GM23248 (cell line): ENCODE results near the gene GAB3. TPM values are rescaled to one million over a fixed set of nuclear protein-coding genes. Genes with fewer than 3 reads are reported as not detected.
A peak's percentile ranks its signal among the peaks of the same experiment; 100 is the strongest.

ENCODE experiments used
- DNase-seq: peaks from one replicate; pipeline ENCODE4 v3.0.0-alpha.2; 2015
- H2AFZ ChIP-seq: fragments of 200-600 bp; sonication (generic); 2 replicates; pipeline ENCODE4 v1.6.1; 2016; ENCODE audit warnings: antibody characterized with exemption
- H3F3A ChIP-seq: fragments of 200-600 bp; sonication (generic); 2 replicates; pipeline ENCODE4 v1.6.1; 2016; ENCODE audit warnings: mild to moderate bottlenecking, antibody characterized with exemption, mixed run types; ENCODE audit not compliant: insufficient read depth
- H3K27ac ChIP-seq: fragments of 200-600 bp; sonication (generic); 2 replicates; pipeline ENCODE4 v1.5.1; 2016; ENCODE audit warnings: mild to moderate bottlenecking
- H3K27me3 ChIP-seq: fragments of 200-600 bp; sonication (generic); replicated peaks from 2 replicates; pipeline ENCODE4 v1.6.1; 2016; ENCODE audit warnings: mild to moderate bottlenecking; ENCODE audit not compliant: insufficient read depth
- H3K36me3 ChIP-seq: fragments of 200-600 bp; sonication (generic); 2 replicates; pipeline ENCODE4 v1.6.1; 2016; ENCODE audit warnings: low read depth, mild to moderate bottlenecking
- H3K4me1 ChIP-seq: fragments of 200-600 bp; sonication (generic); 2 replicates; pipeline ENCODE4 v1.6.1; 2016; ENCODE audit warnings: mild to moderate bottlenecking; ENCODE audit not compliant: insufficient read depth
- H3K4me2 ChIP-seq: fragments of 200-600 bp; sonication (generic); one replicate; pipeline ENCODE4 v1.6.1; 2016; ENCODE audit warnings: mild to moderate bottlenecking; ENCODE audit not compliant: unreplicated experiment
- H3K4me3 ChIP-seq: fragments of 200-600 bp; sonication (generic); 2 replicates; pipeline ENCODE4 v1.5.1; 2016; ENCODE audit warnings: mild to moderate bottlenecking
- H3K79me2 ChIP-seq: fragments of 200-600 bp; sonication (generic); 2 replicates; pipeline ENCODE4 v1.6.1; 2016; ENCODE audit warnings: mild to moderate bottlenecking; ENCODE audit not compliant: insufficient read depth
- H3K9ac ChIP-seq: fragments of 200-600 bp; sonication (generic); 2 replicates; pipeline ENCODE4 v1.6.1; 2016; ENCODE audit warnings: mild to moderate bottlenecking
- H3K9me2 ChIP-seq: fragments of 200-600 bp; sonication (generic); 2 replicates; pipeline ENCODE4 v1.6.1; 2016; ENCODE audit warnings: mixed run types, mild to moderate bottlenecking, moderate library complexity; ENCODE audit not compliant: insufficient read depth
- H3K9me3 ChIP-seq: fragments of 200-600 bp; sonication (generic); one replicate; pipeline ENCODE4 v1.6.1; 2017; ENCODE audit warnings: low read depth
- H4K20me1 ChIP-seq: fragments of 200-600 bp; sonication (generic); 2 replicates; pipeline ENCODE4 v1.6.0; 2016; ENCODE audit not compliant: insufficient read depth
- EZH2 ChIP-seq: fragments of 200-600 bp; sonication (generic); IDR thresholded peaks from 2 replicates; pipeline ENCODE4 v1.6.1; 2018; ENCODE audit warnings: antibody characterized with exemption, mild to moderate bottlenecking; ENCODE audit not compliant: insufficient read depth, poor library complexity, severe bottlenecking
- EZH2phosphoT487 ChIP-seq: fragments of 200-600 bp; sonication (generic); IDR thresholded peaks from 2 replicates; pipeline ENCODE4 v1.6.1; 2018; ENCODE audit warnings: antibody characterized with exemption, moderate library complexity, mild to moderate bottlenecking, low read depth; ENCODE audit not compliant: insufficient read depth
- WGBS, 2 experiments: methylation state at CpG; one replicate each; pipeline ENCODE4 v1.1.6; 2015 to 2017; ENCODE audit warnings: low lambda C conversion rate in 2 of 2, low coverage in 1 of 2; ENCODE audit errors: missing lambda C conversion rate in 2 of 2; 5-methylcytosine and 5-hydroxymethylcytosine counted together
- in situ Hi-C: fragments of 300-500 bp; cut with MboI; formaldehyde crosslinking; loops from 2 replicates; pipeline ENCODE4 v1.15.0; 2020
- polyA plus RNA-seq: library from polyadenylated mRNA; unstranded; fragments of >200 nt; fragmentation: Nextera tagmentation; extraction: Ambion mirVana; gene quantifications from 2 replicates; pipeline ENCODE4 v1.2.1, GENCODE V29; 2016
- total RNA-seq: library from RNA; depleted of rRNA; stranded (reverse); fragments of >200 nt; shearing (Covaris generic); gene quantifications from 2 replicates; pipeline ENCODE4 v1.2.3, GENCODE V29; 2014

The GAB3 gene
- total and polyA plus RNA-seq, 2 experiments from 2014 or later = 0.76 to 1.0 TPM

DNA sequence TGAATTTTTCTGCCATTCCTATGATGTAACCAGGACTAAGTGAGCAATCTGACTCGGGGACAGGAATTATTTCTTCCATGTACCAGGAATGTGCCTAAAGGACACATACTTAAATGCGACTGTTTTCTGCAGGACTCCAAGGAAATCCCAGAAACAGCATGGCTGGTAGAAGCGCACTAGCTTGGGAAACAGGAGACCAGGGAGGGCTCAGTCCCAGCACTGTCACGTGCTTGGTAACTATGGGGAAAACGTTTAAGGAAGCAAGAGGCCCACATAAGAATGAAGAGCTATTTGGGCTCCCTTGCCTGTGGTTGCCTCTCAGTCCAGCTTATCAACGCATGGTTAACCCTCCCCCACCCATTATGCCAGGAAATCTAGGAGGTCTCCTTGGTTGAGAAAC is 34.8 kb upstream of the GAB3 start:
- Histone ChIP-seq H3K4me2 (no peak overlapping the region), H3K9me2 (no peaks in the 10 kb centered on the region), H4K20me1 (no peaks in the 10 kb centered on the region), H3K79me2 (no peaks in the 10 kb centered on the region), H3K9ac (no peak overlapping the region), H3K9me3 (no peaks in the 10 kb centered on the region), H3K27me3 (no peaks in the 10 kb centered on the region), H3F3A (0 out of 2 replicates have a peak, but pooled peaks cover 10% of the 10 kb centered on the region), H3K36me3 (no peaks in the 10 kb centered on the region), H3K4me1 (peaks cover 13% of the 10 kb centered on the region), H3K27ac (no peak overlapping the region), H2AFZ (no peak overlapping the region), H3K4me3 (no peak overlapping the region)
- DNase-seq = no peak
- WGBS, 2 experiments = 82 to 89% methylated on average over 6 of the region's 6 CpGs
- in situ Hi-C loops = no loop called here
- TF ChIP-seq EZH2 (no peak), EZH2phosphoT487 (no peak)

DNA sequence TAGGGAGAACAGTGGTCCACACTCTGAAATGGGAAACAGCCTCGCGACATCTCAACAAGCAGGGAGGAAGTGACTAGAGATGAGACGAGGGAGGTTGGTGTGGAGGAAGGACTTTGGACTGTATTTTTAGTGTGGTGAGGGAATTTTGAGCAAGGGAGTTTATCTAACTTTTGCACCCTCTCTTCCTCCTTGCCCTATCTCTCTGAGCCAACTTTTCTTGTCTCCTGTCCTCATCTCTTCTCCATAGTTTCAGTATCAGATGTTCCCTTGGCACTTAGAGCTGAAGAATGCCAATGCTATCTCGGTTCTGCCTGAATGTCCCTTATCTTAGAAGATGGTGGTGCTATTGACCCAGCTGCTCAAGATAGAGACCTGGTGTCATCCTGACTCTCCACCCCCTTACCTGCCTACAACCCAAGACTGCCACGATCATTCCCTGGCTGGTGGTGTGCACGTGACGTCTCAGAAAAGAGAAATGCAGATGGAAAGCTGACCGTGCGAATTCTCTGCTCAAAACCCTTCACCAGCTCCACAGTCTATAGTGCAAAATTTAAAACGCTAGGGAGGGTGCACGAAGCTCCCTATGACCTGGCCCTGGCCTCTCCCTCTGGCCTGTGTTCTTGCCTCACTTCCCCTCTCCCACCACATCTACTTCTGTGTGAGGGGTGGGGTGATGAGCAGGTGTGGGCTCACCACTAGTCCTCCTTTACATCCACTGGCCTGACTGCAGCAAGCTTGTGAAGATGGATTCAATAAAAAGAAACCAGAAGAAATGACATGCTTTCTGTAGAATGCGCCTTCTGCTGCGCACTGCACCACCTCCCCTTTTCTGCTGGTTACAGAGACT is 33.5 kb upstream of the GAB3 start:
- no peak overlapping the region for H2AFZ ChIP-seq
- H3K9ac ChIP-seq = no peak overlapping the region
- peaks cover 16% of the 10 kb centered on the region for H3F3A ChIP-seq
- H3K27me3 ChIP-seq = no peaks in the 10 kb centered on the region
- no peaks in the 10 kb centered on the region for H3K9me3 ChIP-seq
- H3K9me2 ChIP-seq = no peaks in the 10 kb centered on the region
- H3K4me3 ChIP-seq = no peak overlapping the region
- in situ Hi-C loops = no loop called here
- WGBS, 2 experiments = 93 to 99% methylated on average over 10 to 13 of the region's 13 CpGs
- H3K4me1 ChIP-seq = peaks cover 16% of the 10 kb centered on the region
- H3K4me2 ChIP-seq = no peak overlapping the region
- H4K20me1 ChIP-seq = no peaks in the 10 kb centered on the region
- no peak for DNase-seq
- TF ChIP-seq EZH2phosphoT487 (no peak), EZH2 (no peak)
- H3K79me2 ChIP-seq = no peaks in the 10 kb centered on the region
- no peak overlapping the region for H3K27ac ChIP-seq
- H3K36me3 ChIP-seq = no peaks in the 10 kb centered on the region

DNA sequence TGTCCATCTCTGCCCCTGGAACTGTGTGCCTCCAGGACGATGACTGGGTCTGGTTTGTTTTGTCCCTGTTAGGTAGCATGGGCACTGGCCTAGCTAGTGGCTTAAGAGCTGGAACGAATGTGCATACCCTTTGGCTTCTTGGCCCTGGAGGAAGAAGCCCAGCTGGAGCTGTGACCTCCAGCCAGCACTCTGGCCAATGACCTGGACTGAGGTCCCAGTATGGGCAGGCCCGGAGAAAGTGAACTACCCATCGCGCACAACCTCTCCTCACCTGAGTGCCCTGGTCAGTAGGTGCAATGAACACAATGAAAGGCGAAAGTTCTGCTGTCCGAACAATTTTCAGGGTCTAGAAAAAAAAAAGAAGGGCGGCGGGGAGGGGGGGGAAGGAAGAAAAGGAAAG is 30.1 kb upstream of the GAB3 start:
- Histone ChIP-seq H3K27me3 (no peaks in the 10 kb centered on the region), H3K4me3 (no peak overlapping the region), H2AFZ (no peak overlapping the region), H3K79me2 (no peaks in the 10 kb centered on the region), H3K4me2 (no peak overlapping the region), H3K4me1 (peaks cover 26% of the 10 kb centered on the region), H3F3A (peaks cover 40% of the 10 kb centered on the region), H3K9ac (no peak overlapping the region), H3K36me3 (peaks cover 7% of the 10 kb centered on the region; the same call in 1 of the 2 replicates), H3K9me3 (no peaks in the 10 kb centered on the region), H3K9me2 (no peaks in the 10 kb centered on the region), H3K27ac (no peak overlapping the region), H4K20me1 (no peaks in the 10 kb centered on the region)
- in situ Hi-C loops = no loop called here
- DNase-seq = no peak
- TF ChIP-seq EZH2 = no peak
- TF ChIP-seq EZH2phosphoT487 = no peak
- 95 to 98% methylated on average over 9 of the region's 9 CpGs for WGBS, 2 experiments

DNA sequence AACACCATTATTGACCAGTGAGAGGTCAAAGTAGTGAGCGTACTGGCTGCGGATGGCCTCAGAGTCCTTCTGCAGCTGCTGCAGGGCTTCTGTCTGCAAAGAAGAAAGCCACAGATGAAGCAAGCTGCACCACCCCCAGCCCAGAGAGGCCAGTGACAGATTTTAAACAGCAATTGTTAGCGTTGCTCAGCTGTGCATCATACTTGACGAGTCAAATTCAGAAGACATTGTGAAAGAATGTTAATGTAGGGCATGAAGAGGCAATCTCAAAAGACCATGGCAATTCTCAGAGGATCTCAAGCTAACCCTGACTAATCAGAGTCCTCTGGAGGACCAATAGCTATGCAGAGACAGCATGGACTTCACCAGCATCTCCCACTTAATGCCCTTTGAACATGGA is 28.4 kb upstream of the GAB3 start:
- TF ChIP-seq EZH2phosphoT487 = no peak
- no peak for TF ChIP-seq EZH2
- in situ Hi-C loops = no loop called here
- H3K4me3 ChIP-seq = no peak overlapping the region
- H3K27ac ChIP-seq = peak overlapping the region; percentile 70
- no peak overlapping the region for H3K9ac ChIP-seq
- H3K9me2 ChIP-seq = no peaks in the 10 kb centered on the region
- peaks cover 7% of the 10 kb centered on the region; the same call in 1 of the 2 replicates for H3K36me3 ChIP-seq
- no peaks in the 10 kb centered on the region for H3K9me3 ChIP-seq
- whole genome bisulfite sequencing, 2 experiments = 0 to 22% methylated on average over 2 to 4 of the region's 4 CpGs
- no peak overlapping the region for H2AFZ ChIP-seq
- H3K79me2 ChIP-seq = no peaks in the 10 kb centered on the region
- H4K20me1 ChIP-seq = no peaks in the 10 kb centered on the region
- no peak overlapping the region for H3K4me2 ChIP-seq
- DNase-seq = peak; percentile 85
- peaks cover 40% of the 10 kb centered on the region for H3F3A ChIP-seq
- H3K27me3 ChIP-seq = no peaks in the 10 kb centered on the region
- H3K4me1 ChIP-seq = peaks cover 26% of the 10 kb centered on the region
